Left ventricle myocardium inferior (tissue), 1 donor: ENCODE measurements around the gene LRRC26. TPM values are rescaled to one million over a fixed set of nuclear protein-coding genes. Genes with fewer than 3 reads are reported as not detected.

ENCODE experiments used
- DNase-seq: peaks from one replicate; pipeline ENCODE4 v3.0.0-alpha.2; 2020
- H3K27ac ChIP-seq: fragments of 200-600 bp; replicated peaks from 2 replicates; pipeline ENCODE4 v1.8.0; 2021
- H3K27me3 ChIP-seq: fragments of 200-600 bp; 2 replicates; pipeline ENCODE4 v1.8.0; 2021; ENCODE audit warnings: low read depth
- H3K36me3 ChIP-seq: fragments of 200-600 bp; 2 replicates; pipeline ENCODE4 v1.8.0; 2021
- H3K4me1 ChIP-seq: fragments of 200-600 bp; 2 replicates; pipeline ENCODE4 v1.8.0; 2021
- H3K4me3 ChIP-seq: fragments of 200-600 bp; 2 replicates; pipeline ENCODE4 v1.8.0; 2021; ENCODE audit warnings: mild to moderate bottlenecking, moderate library complexity
- H3K9me3 ChIP-seq: fragments of 200-600 bp; replicated peaks from 2 replicates; pipeline ENCODE4 v1.8.0; 2021
- CTCF ChIP-seq: fragments of 200-600 bp; IDR thresholded peaks from 2 replicates; pipeline ENCODE4 v1.8.0; 2021; ENCODE audit warnings: antibody characterized with exemption, mild to moderate bottlenecking, borderline replicate concordance
- intact Hi-C: fragments of 100-400 bp; cut with micrococcal nuclease; formaldehyde crosslinking; loops from one replicate; pipeline ENCODE4 v1.11.0; 2022
- total RNA-seq: library from RNA; stranded (reverse); fragmentation: NEBNext Ultra II Directional; extraction: Animal tissue kit (Norgen Biotek cat#: 25700); gene quantifications from one replicate; pipeline ENCODE4 v1.2.1, GENCODE V29; 2021
- donor health status: DM: no; HTN: yes; CAD: no; lungs with severe emphysema.

LRRC26 gene
- total RNA-seq, 1 donor from 2014 or later, result not detected

DNA sequence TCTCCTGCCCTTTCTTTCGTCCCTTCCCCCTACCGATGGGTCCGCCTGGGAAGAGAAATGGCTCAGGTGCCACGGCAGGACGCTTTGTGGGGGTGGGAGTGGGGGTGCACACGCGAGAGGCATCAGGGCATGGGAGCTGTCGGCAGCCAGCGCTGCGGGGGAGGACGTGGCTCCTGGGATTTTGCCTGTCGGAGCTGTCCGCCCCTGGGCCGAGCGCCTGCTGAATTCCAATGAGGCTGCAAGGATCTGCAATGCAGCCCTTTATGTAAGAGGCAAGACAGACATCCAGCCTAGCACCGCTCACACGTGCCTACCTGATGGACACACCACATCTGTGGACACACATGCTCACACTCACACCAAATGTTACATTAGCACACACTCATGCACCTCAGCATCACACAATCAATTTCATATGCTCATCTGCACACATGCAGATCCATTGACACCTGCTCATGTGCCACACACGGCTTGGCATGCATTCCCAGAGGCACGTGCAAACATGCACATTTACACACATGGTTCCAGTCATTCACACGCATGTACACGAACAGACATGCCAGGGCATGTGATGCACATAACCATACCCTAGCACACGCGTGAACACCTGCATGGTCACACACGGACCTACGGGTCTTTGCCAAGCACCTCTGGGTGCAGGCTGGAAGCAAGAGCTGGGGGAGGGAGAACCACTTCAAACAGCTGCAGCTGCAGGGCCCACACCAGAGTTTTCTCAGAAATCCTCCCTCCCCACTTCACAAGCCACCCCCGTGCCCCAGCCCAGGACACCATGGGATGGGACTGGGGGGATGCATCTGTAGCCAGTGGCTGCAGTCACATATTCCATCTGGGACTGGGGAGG lies 29.5 kb downstream of the LRRC26 start:
- intact Hi-C loops, result no loop called here
- Histone ChIP-seq H3K36me3 (no peaks in the 10 kb centered on the region), H3K4me3 (no peak overlapping the region), H3K9me3 (no peaks in the 10 kb centered on the region), H3K27me3 (peaks cover 92% of the 10 kb centered on the region), H3K4me1 (peaks cover 10% of the 10 kb centered on the region), H3K27ac (no peak overlapping the region)
- no peak for TF ChIP-seq CTCF
- no peak for DNase-seq

- no peaks in the 10 kb centered on the region for H3K36me3 ChIP-seq
- no peak overlapping the region for H3K27ac ChIP-seq
- no peak for TF ChIP-seq CTCF
- H3K27me3 ChIP-seq, result peaks cover 100% of the 10 kb centered on the region
- DNase-seq, result no peak
- intact Hi-C loops, result no loop called here
- no peaks in the 10 kb centered on the region for H3K9me3 ChIP-seq
- H3K4me3 ChIP-seq, result no peak overlapping the region
- H3K4me1 ChIP-seq, result peaks cover 10% of the 10 kb centered on the region
Measured at GRCh38 chr9:137139468-137140150, 30.2 kb downstream of the LRRC26 start.

DNA sequence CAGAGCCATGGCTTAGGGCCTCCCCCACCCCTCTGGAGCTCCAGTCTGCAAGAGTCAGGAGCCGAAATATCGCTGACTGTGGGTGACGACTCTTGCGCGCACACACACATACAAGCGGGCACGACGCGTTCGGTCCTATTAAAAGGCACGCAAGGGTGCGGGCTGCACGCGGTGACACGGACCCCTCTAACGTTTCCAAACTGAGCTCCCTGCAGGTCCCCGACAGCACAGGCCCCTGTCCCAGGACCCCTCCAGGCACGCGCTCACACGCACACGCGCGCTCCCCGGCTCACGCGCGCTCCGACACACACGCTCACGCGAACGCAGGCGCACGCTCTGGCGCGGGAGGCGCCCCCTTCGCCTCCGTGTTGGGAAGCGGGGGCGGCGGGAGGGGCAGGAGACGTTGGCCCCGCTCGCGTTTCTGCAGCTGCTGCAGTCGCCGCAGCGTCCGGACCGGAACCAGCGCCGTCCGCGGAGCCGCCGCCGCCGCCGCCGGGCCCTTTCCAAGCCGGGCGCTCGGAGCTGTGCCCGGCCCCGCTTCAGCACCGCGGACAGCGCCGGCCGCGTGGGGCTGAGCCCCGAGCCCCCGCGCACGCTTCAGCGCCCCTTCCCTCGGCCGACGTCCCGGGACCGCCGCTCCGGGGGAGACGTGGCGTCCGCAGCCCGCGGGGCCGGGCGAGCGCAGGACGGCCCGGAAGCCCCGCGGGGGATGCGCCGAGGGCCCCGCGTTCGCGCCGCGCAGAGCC lies 31.0 kb downstream of the LRRC26 start, which contains the start of gene GRIN1:
TSS of gene GRIN1 (plus strand) at position 433 of the 746 bp plus-strand sequence. CDS start 333 bp downstream, outside the sequence.
- Histone ChIP-seq H3K27me3 (peaks cover 100% of the 10 kb centered on the region), H3K27ac (no peak within 1 kb of the TSS), H3K4me1 (peaks cover 10% of the 10 kb centered on the region), H3K9me3 (no peaks in the 10 kb centered on the region), H3K4me3 (peak within 1 kb of the TSS; percentile 49), H3K36me3 (no peaks in the 10 kb centered on the region)
- no peak for DNase-seq
- TF ChIP-seq CTCF, result no peak
- intact Hi-C loops, result no loop called here

DNA sequence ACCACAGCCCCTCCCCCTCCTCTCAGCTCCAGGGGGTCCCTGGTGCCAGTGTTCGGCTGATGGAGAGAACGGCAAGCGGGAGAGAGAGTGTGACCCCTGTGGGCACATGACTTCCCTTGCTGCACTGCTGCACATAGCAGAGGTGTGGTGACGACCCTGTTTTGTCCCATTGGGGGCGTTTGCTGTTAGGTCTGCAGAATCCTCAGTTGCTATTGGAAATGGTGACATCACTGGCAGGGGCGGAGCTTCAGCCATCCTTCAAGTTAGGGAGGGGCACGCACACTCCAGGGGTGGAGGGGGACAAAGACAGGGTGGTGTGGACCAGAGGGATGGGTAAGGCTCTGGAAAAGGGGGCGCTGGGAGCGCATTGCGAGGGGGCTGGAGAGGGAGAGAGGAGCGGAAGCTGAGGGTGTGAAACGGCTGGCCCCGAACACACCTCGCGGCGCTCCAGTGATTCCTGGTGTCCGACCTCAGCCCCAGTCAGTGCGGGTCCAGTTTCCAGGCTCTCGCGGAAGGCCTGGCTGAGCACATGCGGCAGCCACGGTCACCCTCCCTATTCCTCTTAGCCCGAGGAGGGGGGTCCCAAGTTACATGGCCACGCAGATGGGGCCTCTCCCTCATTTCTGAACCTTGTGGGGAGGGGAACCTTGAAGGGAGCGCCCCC lies 31.7 kb downstream of the LRRC26 start:
- Histone ChIP-seq H3K4me3 (no peak overlapping the region), H3K27ac (no peak overlapping the region), H3K36me3 (no peaks in the 10 kb centered on the region), H3K9me3 (no peaks in the 10 kb centered on the region), H3K4me1 (peaks cover 10% of the 10 kb centered on the region), H3K27me3 (peaks cover 100% of the 10 kb centered on the region)
- no peak for DNase-seq
- intact Hi-C loops, result no loop called here
- no peak for TF ChIP-seq CTCF
